CD4-positive, alpha-beta T cell treated with Interleukin-15 for 1 hour (primary cell): Measurements from ENCODE around the gene SOX21.

Experiments used
- DNase-seq: peaks from one replicate; pipeline ENCODE4 v3.0.0-alpha.2; 2020

SOX21 gene

GRCh38 chr13:94674609-94675348 is 37.6 kb downstream of the SOX21 start:
- no peak for DNase-seq

- DNase-seq, result no peak
Measured at GRCh38 chr13:94673851-94674250, 38.5 kb downstream of the SOX21 start.

- DNase-seq, result no peak
Measured at GRCh38 chr13:94672400-94672799, 39.9 kb downstream of the SOX21 start.

GRCh38 chr13:94667190-94667589 is 45.2 kb downstream of the SOX21 start:
- no peak for DNase-seq

- no peak for DNase-seq
Measured at GRCh38 chr13:94666065-94666464, 46.3 kb downstream of the SOX21 start.

- no peak for DNase-seq
Measured at GRCh38 chr13:94664889-94665288, 47.5 kb downstream of the SOX21 start.

GRCh38 chr13:94662274-94662945 is 49.9 kb downstream of the SOX21 start:
- no peak for DNase-seq

- DNase-seq, result no peak
Measured at GRCh38 chr13:94661406-94661805, 50.9 kb downstream of the SOX21 start.

- DNase-seq, result no peak
Measured at GRCh38 chr13:94660695-94661326, 51.5 kb downstream of the SOX21 start.
